Measurements from ENCODE around the gene TNFRSF1A.

- TF ChIP-seq POLR2A (IDR thresholded peaks at IDR 0.05) (peak in 1 of 2 donors; percentile 38), CTCF (IDR thresholded peaks at IDR 0.05) (no peak)
Observed at GRCh38 chr12:6345319-6346091, 3.6 kb upstream of the TNFRSF1A start.

Data from adrenal gland (tissue), 5 donors.